ENCODE data around the gene PKM.
A peak's percentile ranks its signal among the peaks of the same experiment; 100 is the strongest.

The PKM gene

DNA sequence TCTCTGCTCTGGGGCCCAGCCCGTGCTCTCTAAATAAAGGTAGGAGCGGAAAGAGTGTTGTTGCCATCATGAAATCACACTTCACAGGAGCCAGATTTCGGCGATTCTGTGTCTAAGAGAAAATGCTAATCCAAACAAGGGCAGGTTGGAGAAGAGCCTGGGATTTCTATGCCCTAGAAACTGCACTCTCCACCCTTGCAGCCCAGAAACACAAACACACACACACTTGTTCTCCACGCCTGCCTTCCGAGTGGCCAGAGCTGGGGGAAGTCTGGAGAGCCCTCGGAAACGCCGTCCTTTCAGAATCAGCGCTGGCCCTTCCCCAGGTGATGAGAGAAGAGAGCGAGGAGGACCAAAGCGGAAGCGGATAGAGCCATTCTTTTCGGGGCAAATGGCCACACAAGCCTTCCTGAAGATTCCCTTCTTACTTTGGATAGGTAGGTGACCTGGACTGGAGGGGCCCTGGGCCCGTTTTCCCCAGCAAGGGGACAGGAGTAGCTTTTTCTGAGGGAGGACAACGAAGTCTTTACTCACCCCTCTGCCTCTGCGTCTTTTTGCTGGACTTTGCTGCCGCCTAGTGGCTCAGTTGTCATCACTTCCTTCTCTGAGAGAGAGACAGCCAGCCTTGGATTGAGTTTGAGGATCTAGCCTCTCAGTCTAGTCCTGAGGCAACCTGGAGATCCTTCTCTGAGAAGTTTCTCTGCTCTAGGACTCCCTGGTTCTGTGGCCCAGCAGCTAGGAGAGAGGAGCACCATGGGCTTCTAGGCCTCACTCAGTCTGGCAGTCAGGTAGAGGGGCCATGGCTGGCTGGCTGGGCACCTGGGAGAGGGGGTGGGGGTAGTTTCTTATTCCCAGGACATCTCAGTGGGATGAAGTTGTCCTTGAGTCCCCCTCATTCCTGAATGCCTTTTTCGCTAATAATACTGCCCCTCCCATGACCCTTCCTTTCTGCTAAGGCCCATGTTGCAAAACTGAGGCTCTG, 75.1 kb downstream of the PKM start:
- DNase-seq (ENCODE audit: low spot score): peak; percentile 81

DNA sequence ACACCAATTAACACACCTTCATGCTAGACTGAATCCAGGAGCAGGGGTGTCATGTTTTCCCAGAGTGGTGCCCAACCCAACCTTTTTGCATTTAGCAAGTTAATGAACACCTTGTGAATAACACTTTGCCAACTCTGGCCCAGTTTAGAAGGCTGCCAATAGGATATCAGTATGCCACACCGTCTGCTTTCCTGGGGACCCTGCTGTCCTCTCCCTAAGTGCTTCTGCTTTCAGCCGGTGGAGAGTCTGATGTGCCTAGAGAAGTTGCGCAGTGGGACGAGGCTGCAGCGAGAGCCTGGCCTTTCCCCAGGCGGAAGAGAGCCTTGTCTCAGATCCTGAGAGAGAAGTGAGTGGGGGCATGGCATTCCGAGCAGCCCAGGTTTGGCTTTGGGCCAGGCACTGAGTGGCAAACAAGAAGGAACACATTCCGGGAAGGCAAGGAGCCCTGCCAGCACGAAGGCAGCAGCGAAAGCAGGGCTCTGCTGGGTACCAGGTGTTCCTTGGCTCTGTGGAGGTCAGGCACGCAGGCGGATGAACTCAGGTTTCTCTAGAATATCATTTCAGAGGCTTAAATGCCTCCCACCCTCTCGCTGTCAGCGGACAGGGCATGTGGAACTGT, 75.9 kb downstream of the PKM start:
- DNase-seq (ENCODE audit: low spot score): no peak

DNA sequence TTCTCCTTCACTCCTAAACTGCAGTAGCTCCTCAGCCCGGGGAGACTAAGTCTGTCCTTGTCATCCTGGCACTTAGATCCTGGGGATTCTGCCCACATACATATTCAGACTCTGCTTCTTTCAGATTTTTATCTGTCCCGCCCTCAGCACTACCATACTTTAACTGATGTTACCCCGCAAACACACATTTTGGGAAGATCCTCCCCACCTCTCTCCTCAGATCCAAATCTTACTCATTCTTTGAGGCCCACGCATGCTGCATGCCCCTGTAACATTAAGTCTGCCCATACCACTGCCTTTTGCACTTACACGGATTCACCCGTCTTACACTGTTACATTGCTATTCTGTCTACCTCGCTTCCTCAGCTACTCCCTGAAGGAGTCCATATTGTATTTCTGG, 76.7 kb downstream of the PKM start:
- DNase-seq (ENCODE audit: low spot score): no peak

DNA sequence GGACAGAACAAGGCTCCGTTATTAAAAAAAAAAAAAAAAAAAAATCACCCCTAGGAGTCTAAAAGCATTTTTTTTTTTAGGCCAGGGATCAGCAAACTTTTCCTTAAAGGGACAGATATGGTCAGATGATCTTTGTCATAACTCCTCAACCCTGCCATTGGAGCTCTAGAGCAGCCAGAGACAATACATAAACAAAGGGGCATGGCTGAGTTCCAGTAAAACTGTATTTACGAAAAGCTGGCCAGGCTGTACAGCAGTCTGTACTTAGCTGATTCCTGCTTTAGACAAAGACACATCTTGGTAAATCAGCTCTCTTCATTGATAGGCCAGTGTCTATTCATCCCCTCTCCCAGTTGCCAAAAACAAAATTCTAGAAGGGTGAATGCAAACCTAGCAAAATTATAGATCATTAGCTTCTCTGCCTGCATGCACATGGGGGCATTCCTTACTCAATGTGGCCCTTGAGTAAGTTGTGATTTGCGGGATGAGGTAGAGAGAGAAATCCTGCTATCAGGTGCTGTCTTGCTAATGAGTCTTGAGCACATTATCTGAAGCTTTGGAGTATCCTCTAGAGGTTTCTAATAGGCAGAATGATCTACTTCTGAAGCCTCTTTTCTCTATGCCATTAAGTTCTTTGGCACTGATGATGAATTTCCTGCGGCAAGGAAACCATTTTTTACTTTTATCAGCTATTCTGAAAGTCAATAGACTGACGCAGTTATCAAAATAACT, 77.6 kb downstream of the PKM start:
- DNase-seq (ENCODE audit: low spot score): no peak

Data from HuH-7 (cell line).